Glutamatergic neuron (in vitro differentiated cells): ENCODE measurements around the gene CECR2. TPM values are rescaled to one million over a fixed set of nuclear protein-coding genes. Genes with fewer than 3 reads are reported as not detected.

Source experiments
- DNase-seq: peaks from one replicate; pipeline ENCODE4 v3.0.0; 2022
- H3K27ac Mint-ChIP-seq: one replicate; pipeline ENCODE4 v1.8.0; 2020; ENCODE audit warnings: mild to moderate bottlenecking, mixed read lengths, inconsistent platforms; ENCODE audit not compliant: unreplicated experiment
- H3K27me3 Mint-ChIP-seq: one replicate; pipeline ENCODE4 v1.8.0; 2020; ENCODE audit warnings: mild to moderate bottlenecking, moderate library complexity, mixed read lengths, inconsistent platforms; ENCODE audit not compliant: unreplicated experiment
- H3K36me3 Mint-ChIP-seq: one replicate; pipeline ENCODE4 v1.8.0; 2020; ENCODE audit warnings: mild to moderate bottlenecking, mixed read lengths, inconsistent platforms; ENCODE audit not compliant: unreplicated experiment
- H3K4me1 Mint-ChIP-seq: one replicate; pipeline ENCODE4 v1.8.0; 2020; ENCODE audit warnings: mild to moderate bottlenecking, low read depth, mixed read lengths, inconsistent platforms; ENCODE audit not compliant: unreplicated experiment
- H3K4me3 Mint-ChIP-seq: one replicate; pipeline ENCODE4 v1.8.0; 2020; ENCODE audit warnings: mild to moderate bottlenecking, mixed read lengths, inconsistent platforms; ENCODE audit not compliant: unreplicated experiment
- H3K9me3 Mint-ChIP-seq: one replicate; pipeline ENCODE4 v1.8.0; 2020; ENCODE audit warnings: mild to moderate bottlenecking, moderate library complexity, mixed read lengths, inconsistent platforms; ENCODE audit not compliant: unreplicated experiment
- total RNA-seq: library from RNA; stranded (reverse); fragmentation: NEBNext Ultra II Directional; extraction: Animal tissue kit (Norgen Biotek cat#: 25700); gene quantifications from one replicate; pipeline ENCODE4 v1.2.1, GENCODE V29; 2021; ENCODE audit not compliant: unreplicated experiment
- TF ChIP-seq, protein P1 (sequence below): fragments of 200-600 bp; sonication (generic); IDR thresholded peaks from one replicate; pipeline ENCODE4 v1.5.0; 2021; ENCODE audit not compliant: partially characterized antibody, unreplicated experiment

CECR2 gene
- total RNA-seq, 1 donor from 2014 or later = 178 TPM

DNA sequence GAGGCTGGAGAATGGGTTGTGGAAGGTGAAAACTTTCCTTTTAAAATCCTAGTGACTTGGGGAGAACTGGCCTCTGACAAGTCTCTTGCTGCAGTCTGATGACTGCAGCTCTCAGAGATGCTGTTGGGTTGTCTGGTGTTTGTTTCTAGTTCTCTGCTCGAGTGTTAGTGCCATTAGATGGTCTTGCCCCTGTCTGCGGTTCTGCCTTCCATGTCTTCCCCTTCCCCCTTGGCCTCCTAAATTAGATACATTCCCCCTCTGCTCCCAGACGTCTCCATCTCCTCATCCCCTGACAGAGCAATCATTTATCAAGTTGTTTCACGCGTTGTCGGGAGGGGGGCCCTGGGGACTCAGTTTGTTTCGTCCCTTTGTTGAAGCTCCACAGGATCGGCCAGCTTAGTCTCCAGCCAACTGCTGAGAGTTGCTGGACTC is 67.7 kb downstream of the CECR2 start:
- H3K4me3 Mint-ChIP-seq = peak overlapping the region; percentile 86
- no peaks in the 10 kb centered on the region for H3K36me3 Mint-ChIP-seq
- peak overlapping the region; percentile 95 for H3K27ac Mint-ChIP-seq
- H3K4me1 Mint-ChIP-seq = peaks cover 73% of the 10 kb centered on the region
- peaks cover 7% of the 10 kb centered on the region for H3K27me3 Mint-ChIP-seq
- peak; percentile 65 for DNase-seq
- peaks cover 17% of the 10 kb centered on the region for H3K9me3 Mint-ChIP-seq
- TF ChIP-seq, protein P1, sequence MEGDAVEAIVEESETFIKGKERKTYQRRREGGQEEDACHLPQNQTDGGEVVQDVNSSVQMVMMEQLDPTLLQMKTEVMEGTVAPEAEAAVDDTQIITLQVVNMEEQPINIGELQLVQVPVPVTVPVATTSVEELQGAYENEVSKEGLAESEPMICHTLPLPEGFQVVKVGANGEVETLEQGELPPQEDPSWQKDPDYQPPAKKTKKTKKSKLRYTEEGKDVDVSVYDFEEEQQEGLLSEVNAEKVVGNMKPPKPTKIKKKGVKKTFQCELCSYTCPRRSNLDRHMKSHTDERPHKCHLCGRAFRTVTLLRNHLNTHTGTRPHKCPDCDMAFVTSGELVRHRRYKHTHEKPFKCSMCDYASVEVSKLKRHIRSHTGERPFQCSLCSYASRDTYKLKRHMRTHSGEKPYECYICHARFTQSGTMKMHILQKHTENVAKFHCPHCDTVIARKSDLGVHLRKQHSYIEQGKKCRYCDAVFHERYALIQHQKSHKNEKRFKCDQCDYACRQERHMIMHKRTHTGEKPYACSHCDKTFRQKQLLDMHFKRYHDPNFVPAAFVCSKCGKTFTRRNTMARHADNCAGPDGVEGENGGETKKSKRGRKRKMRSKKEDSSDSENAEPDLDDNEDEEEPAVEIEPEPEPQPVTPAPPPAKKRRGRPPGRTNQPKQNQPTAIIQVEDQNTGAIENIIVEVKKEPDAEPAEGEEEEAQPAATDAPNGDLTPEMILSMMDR = no peak

DNA sequence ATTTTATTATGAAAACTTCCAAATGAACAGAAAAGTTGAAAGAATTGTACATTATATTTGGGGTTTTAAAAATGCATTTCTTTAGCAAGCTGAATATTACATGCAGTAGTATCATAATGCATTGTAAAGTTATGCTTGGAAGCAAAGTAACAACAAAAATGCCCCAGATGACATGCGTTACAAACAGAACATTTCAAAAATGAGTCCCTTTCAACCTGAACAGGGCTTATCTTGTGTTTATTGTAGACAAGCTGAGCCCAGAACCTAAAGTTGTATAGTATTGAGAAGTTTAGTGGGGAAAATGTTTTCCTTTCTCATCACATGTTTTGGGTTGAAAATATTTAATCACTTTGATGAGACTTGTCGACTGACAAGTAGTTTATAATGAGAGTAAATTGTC is 68.8 kb downstream of the CECR2 start:
- H3K4me1 Mint-ChIP-seq = peaks cover 72% of the 10 kb centered on the region
- H3K36me3 Mint-ChIP-seq = no peaks in the 10 kb centered on the region

DNA sequence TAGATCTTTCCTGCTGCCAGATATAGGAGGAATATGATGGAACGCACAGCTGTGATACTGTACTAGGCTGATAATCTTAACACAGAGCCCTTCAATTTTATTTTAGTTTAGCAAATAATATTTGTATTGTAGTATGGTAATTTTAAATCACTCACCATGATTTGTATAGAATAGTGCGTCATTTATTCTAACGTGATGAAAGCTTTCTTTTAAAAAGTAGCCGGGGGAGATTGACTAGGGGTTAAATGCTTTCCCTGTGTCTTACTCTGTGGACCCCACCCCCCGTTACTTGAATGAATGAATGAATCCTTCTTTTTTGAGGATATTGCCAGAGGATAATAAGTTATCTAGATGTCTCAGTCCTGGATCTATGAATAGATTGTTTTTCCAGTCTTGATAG is 72.1 kb downstream of the CECR2 start:
- Mint-ChIP-seq H3K36me3 (no peaks in the 10 kb centered on the region), H3K9me3 (peaks cover 17% of the 10 kb centered on the region), H3K27ac (peak overlapping the region; percentile 93), H3K27me3 (peaks cover 5% of the 10 kb centered on the region), H3K4me3 (peak overlapping the region; percentile 58), H3K4me1 (peaks cover 65% of the 10 kb centered on the region)
- TF ChIP-seq, protein P1 = no peak
- DNase-seq = no peak

More for the DNA sequence above, 68.8 kb downstream of the CECR2 start:
- DNase-seq = no peak
- TF ChIP-seq, protein P1 = no peak
- Mint-ChIP-seq H3K9me3 (peaks cover 18% of the 10 kb centered on the region), H3K27ac (no peak overlapping the region), H3K4me3 (no peak overlapping the region), H3K27me3 (peaks cover 9% of the 10 kb centered on the region)

DNA sequence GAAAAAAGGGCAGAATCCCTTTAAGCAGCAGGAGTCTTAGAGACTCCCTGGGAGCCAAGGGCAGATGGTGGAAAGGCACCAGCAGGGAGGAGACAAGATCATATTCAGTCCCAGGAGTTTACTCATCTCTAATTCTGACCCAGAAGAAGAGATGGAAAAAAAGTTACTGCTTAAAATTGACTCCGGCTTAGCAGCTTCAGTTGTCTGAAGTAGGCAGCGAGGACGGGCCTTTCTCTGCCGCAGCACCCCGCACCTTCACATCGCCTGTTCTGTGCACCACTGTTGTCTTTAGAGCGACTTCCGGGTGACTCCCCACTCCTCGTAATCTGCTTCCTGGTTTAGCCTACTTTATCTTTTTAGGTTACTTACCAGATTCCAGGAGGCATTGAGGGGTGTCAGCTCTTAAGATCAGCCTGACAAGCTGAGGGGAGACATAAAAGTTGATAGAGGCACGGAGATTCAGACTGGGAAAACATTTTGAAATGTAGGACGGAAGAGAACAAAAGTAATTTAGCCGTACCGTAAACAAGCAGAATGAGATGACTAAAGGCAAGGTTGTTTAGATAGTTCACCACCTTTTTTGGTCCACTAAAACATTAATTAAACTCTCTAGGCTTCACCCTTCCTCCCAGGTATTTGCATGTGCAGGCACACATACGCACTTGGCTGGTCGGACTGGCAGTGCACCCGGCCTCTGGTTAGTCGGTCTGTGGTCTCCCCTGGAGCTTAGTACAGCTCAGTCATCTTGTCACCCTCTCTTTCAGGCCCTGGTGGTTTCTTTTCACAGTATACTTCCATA is 74.3 kb downstream of the CECR2 start:
- Mint-ChIP-seq H3K27me3 (peaks cover 4% of the 10 kb centered on the region), H3K4me3 (peak overlapping the region; percentile 82), H3K4me1 (peaks cover 54% of the 10 kb centered on the region), H3K36me3 (no peaks in the 10 kb centered on the region), H3K27ac (peak overlapping the region; percentile 89), H3K9me3 (peaks cover 13% of the 10 kb centered on the region)
- DNase-seq = peak; percentile 46
- TF ChIP-seq, protein P1 = no peak

DNA sequence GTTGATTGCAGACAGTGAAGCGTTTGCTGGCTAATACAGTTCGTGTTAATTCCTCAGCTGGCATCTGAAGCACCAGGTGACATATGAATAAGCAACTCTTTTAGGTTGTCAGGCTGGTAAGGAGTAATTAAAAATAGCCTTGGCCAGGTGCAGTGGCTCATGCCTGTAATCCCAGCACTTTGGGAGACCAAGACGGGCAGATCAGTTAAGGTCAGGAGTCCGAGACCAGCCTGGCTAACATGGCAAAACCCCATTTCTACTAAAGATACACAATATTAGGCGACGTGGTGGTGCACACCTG is 74.9 kb downstream of the CECR2 start:
- peaks cover 7% of the 10 kb centered on the region for H3K27me3 Mint-ChIP-seq
- H3K4me1 Mint-ChIP-seq = peaks cover 54% of the 10 kb centered on the region
- peaks cover 17% of the 10 kb centered on the region for H3K9me3 Mint-ChIP-seq
- H3K27ac Mint-ChIP-seq = peak overlapping the region; percentile 89
- TF ChIP-seq, protein P1 = no peak
- H3K36me3 Mint-ChIP-seq = no peaks in the 10 kb centered on the region
- H3K4me3 Mint-ChIP-seq = peak overlapping the region; percentile 82
- no peak for DNase-seq
